Skeletal muscle satellite cell (primary cell): ENCODE measurements around the gene SLC30A9.

Experiments
- H3K27me3 ChIP-seq: 2 replicates; pipeline ENCODE4 v1.7.0; 2013; ENCODE audit warnings: low read length; ENCODE audit not compliant: control insufficient read depth, insufficient read depth
- H3K36me3 ChIP-seq: 2 replicates; pipeline ENCODE4 v1.7.0; 2013; ENCODE audit warnings: mild to moderate bottlenecking, control low read depth, low read length; ENCODE audit not compliant: insufficient read depth
- H3K4me1 ChIP-seq: 2 replicates; pipeline ENCODE4 v1.7.0; 2013; ENCODE audit warnings: low read length; ENCODE audit not compliant: control insufficient read depth, insufficient read depth
- H3K4me2 ChIP-seq: 2 replicates; pipeline ENCODE4 v1.7.0; 2013; ENCODE audit warnings: mild to moderate bottlenecking, low read length
- H3K4me3 ChIP-seq: 2 replicates; pipeline ENCODE4 v1.7.0; 2013; ENCODE audit warnings: low read length
- H3K9ac ChIP-seq: 2 replicates; pipeline ENCODE4 v1.7.0; 2013; ENCODE audit warnings: mild to moderate bottlenecking, low read depth, low read length, moderate library complexity
- H3K9me3 ChIP-seq: replicated peaks from 2 replicates; pipeline ENCODE4 v1.7.0; 2013; ENCODE audit warnings: mild to moderate bottlenecking, control low read depth, low read length

Gene SLC30A9

DNA sequence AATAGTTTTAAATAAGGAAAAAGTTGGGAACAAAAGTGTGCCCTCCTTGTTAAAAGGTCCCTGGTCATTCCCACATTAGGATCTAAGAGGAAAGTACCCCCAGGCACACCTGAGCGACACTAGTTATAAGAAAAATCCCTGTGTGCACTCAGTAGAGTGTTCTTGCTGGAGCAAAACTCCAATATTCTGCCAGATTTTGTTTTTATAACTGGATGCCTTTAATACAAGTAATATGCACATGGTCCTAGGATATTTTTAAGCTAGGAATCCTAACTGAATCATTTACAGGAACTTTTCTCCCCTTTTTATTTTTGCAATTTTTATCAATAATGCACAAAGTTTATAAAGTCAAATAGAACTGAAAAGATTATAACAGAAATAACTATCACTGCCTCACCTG, 93.5 kb downstream of the SLC30A9 start:
- H3K9ac ChIP-seq = no peak overlapping the region
- H3K4me2 ChIP-seq = no peak overlapping the region
- no peaks in the 10 kb centered on the region for H3K9me3 ChIP-seq
- H3K4me3 ChIP-seq = no peak overlapping the region
- H3K27me3 ChIP-seq = no peaks in the 10 kb centered on the region
- H3K4me1 ChIP-seq = no peaks in the 10 kb centered on the region
- peaks cover 27% of the 10 kb centered on the region for H3K36me3 ChIP-seq

DNA sequence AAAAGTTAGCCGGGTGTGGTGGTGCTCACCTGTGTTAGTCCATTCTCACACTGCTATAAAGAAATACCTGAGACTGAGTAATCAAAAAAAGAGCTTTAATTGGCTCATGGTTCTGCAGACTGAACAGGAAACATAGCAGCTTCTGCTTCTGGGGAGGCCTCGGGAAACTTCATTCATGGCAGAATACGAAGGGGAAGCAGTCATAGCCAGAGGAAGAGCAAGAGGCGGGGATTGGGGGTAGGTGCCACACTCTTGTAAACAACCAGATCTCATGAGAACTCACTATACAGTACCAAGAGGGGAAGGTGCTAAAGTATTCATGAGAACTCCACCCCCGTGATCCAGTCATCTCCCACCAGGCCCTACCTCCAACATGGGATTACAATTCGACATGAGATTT, 98.1 kb downstream of the SLC30A9 start:
- H3K9ac ChIP-seq = no peak overlapping the region
- H3K4me1 ChIP-seq = no peaks in the 10 kb centered on the region
- no peaks in the 10 kb centered on the region for H3K9me3 ChIP-seq
- peaks cover 18% of the 10 kb centered on the region for H3K36me3 ChIP-seq
- no peaks in the 10 kb centered on the region for H3K27me3 ChIP-seq
- H3K4me3 ChIP-seq = no peak overlapping the region
- H3K4me2 ChIP-seq = no peak overlapping the region

DNA sequence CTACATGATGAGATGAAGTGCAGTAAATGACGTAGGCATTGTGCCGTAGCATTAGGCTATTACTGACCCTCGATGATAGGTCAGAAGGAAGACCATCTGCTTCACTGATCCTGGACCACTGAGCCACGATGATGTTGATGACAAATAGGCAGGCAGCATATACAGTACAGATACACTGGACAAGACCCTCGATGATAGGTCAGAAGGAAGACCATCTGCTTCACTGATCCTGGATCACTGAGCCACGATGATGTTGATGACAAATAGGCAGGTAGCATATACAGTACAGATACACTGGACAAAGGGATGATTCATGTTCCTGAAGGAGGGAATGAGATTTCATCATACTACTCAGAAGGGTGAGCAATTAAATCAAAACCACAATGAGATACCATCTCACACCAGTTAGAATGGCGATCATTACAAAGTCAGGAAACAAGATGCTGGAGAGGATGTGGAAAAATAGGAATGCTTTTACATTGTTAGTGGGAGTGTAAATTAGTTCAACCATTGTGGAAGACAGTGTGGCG, 111.2 kb downstream of the SLC30A9 start:
- no peaks in the 10 kb centered on the region for H3K36me3 ChIP-seq
- H3K4me2 ChIP-seq = no peak overlapping the region
- no peaks in the 10 kb centered on the region for H3K27me3 ChIP-seq
- no peaks in the 10 kb centered on the region for H3K9me3 ChIP-seq
- no peak overlapping the region for H3K9ac ChIP-seq
- H3K4me1 ChIP-seq = no peaks in the 10 kb centered on the region
- no peak overlapping the region for H3K4me3 ChIP-seq

DNA sequence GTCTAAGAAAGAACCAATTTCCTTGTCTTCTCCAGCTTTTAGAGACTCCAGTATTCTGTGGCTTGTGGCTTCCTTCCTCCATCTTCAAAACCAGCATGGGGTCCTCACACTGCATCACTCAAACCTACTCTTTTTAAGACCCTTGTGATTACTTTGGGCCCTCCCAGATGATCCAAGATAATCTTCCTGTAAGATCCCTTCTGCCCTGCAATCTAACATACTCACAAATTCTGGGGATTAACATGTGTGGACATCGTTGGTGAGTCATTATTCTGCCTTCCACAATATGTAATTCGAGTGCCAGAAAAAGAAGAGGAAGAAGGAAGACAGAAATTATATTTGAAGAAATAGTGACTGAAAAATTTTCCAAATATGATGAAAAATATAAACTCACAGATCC, 114.2 kb downstream of the SLC30A9 start:
- no peaks in the 10 kb centered on the region for H3K4me1 ChIP-seq
- H3K9me3 ChIP-seq = no peaks in the 10 kb centered on the region
- H3K36me3 ChIP-seq = no peaks in the 10 kb centered on the region
- no peaks in the 10 kb centered on the region for H3K27me3 ChIP-seq
- no peak overlapping the region for H3K9ac ChIP-seq
- no peak overlapping the region for H3K4me2 ChIP-seq
- H3K4me3 ChIP-seq = no peak overlapping the region

DNA sequence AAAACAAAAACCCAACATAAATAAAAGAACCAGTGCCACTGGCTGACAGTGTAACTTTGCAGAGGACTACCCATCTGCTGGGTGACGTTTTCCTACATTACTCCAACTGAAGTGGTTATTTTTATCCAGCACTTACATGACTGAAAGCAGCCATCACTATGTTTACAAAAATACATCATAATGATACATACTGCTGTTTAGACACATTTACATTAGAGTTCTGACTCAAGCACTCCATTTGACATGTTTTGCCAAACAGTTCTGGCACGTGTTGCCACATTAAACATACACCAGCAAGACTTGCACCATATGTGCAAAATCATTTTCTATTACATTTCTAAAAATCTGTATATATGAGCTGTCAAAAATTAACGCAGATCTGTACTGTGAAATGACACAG, 122.5 kb downstream of the SLC30A9 start:
- Histone ChIP-seq H3K36me3 (no peaks in the 10 kb centered on the region), H3K9me3 (no peaks in the 10 kb centered on the region), H3K4me1 (no peaks in the 10 kb centered on the region), H3K4me3 (no peak overlapping the region), H3K27me3 (peaks cover 61% of the 10 kb centered on the region), H3K4me2 (no peak overlapping the region), H3K9ac (no peak overlapping the region)

DNA sequence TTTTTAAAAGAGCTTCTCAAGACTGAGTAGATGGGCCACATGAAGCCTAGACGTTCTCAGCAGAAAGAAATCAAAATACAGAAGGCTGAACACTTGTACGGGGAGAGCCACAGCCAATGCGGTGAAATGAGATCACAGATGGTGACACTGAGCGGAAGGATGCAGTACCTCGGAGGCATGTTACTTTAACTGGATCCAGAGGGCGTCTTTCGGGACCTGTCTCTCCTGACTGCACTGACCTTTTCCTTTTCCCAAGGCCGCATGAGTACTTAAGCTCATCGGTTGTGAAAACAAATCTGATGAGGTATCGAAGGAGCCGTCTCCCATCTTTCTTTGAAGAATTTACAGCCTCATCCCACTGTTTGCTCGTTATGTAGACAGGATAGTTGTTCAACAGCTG, 129.6 kb downstream of the SLC30A9 start:
- no peak overlapping the region for H3K4me2 ChIP-seq
- H3K9ac ChIP-seq = no peak overlapping the region
- no peak overlapping the region for H3K4me3 ChIP-seq
- H3K27me3 ChIP-seq = peaks cover 55% of the 10 kb centered on the region
- no peaks in the 10 kb centered on the region for H3K36me3 ChIP-seq
- H3K9me3 ChIP-seq = no peaks in the 10 kb centered on the region
- H3K4me1 ChIP-seq = no peaks in the 10 kb centered on the region

DNA sequence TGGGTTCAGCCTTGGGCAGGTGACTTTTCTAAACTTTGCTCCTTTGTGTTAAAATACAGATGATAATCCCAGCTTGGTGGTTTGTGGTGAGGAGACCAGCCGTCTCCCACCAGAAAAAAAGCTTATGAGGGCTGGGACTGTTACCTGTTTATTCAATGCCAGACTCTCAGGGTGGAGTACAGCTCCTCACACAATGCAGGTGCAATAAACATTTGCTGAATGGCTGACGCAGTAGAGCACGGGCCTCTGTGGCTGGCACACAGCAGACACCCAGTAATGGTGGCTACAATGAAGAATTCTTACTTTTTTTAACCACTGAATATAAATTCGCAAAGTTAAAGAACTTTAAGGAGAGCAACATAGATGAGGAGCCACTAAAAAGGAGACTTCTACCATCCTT, 131.9 kb downstream of the SLC30A9 start:
- Histone ChIP-seq H3K4me2 (no peak overlapping the region), H3K4me1 (no peaks in the 10 kb centered on the region), H3K27me3 (peaks cover 43% of the 10 kb centered on the region), H3K4me3 (no peak overlapping the region), H3K9me3 (no peaks in the 10 kb centered on the region), H3K9ac (no peak overlapping the region), H3K36me3 (no peaks in the 10 kb centered on the region)

DNA sequence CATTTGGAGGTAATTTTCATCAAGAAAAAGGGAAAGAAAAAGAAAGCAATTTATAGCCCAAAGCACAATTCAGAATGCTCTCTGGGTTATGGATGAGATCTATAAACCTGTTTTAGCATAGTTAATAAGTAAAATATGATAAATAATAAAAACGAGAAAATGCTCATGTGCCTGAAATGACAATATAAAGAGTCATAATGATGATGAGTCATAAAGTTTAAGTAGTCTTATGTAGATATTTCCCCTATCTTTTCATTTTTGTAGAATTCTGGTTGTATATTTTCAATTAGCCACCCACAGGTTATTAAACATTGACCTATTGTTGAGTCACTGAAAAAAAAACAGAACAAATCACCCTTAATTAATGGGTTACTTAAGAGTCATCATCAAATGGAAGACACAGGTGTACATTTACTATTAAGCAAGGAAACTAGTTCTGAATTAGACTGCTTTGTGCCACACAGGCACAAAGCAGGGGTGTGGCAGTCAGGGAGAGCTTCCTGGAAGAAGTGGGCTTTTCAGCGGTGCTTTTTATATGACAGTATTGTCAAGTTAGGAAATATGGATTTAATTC, 132.8 kb downstream of the SLC30A9 start:
- no peaks in the 10 kb centered on the region for H3K9me3 ChIP-seq
- no peaks in the 10 kb centered on the region for H3K36me3 ChIP-seq
- H3K4me1 ChIP-seq = no peaks in the 10 kb centered on the region
- H3K4me2 ChIP-seq = no peak overlapping the region
- no peak overlapping the region for H3K4me3 ChIP-seq
- no peak overlapping the region for H3K9ac ChIP-seq
- H3K27me3 ChIP-seq = peaks cover 37% of the 10 kb centered on the region

DNA sequence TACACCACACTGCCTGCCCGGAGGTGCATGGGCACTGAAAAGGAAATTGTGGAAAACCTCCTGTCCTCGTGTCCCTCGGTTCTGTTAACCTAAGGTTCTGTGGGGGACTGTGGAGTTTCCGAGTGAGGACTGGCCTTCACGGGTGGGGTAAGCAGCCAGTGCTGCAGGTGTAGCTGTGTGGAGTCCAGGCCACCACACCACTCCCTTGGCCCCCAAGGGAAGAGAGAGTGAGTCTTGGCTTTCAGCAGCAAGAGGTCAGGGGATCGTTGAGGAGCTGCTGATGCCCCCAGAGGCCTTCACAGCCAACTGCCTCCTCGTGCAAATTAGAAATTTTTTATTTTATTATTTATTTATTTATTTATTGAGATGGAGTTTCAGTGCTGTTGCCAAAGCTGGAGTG, 141.8 kb downstream of the SLC30A9 start:
- Histone ChIP-seq H3K9me3 (no peaks in the 10 kb centered on the region), H3K4me2 (no peak overlapping the region), H3K27me3 (peaks cover 11% of the 10 kb centered on the region), H3K4me3 (no peak overlapping the region), H3K9ac (no peak overlapping the region), H3K36me3 (no peaks in the 10 kb centered on the region), H3K4me1 (no peaks in the 10 kb centered on the region)

DNA sequence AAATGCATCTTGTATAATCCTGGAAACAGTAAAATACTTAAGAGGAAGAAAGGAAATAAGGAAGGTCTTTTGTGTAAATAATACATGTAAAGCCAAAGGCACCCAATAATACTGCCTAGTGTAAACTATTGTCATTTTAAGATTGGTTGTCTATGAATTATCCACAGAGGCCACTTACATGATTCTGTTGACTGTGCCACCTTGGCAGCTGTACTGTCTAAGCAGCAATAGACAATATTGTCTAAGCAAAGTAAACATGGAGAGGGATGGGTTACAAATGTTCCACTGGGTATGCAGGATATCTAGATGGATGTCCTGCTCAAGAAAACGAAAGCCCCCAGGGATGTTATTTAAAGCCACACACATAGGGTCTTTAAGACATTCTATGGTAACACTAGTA, 142.7 kb downstream of the SLC30A9 start:
- Histone ChIP-seq H3K4me2 (no peak overlapping the region), H3K4me3 (no peak overlapping the region), H3K36me3 (no peaks in the 10 kb centered on the region), H3K9me3 (no peaks in the 10 kb centered on the region), H3K27me3 (peaks cover 11% of the 10 kb centered on the region), H3K9ac (no peak overlapping the region), H3K4me1 (no peaks in the 10 kb centered on the region)

DNA sequence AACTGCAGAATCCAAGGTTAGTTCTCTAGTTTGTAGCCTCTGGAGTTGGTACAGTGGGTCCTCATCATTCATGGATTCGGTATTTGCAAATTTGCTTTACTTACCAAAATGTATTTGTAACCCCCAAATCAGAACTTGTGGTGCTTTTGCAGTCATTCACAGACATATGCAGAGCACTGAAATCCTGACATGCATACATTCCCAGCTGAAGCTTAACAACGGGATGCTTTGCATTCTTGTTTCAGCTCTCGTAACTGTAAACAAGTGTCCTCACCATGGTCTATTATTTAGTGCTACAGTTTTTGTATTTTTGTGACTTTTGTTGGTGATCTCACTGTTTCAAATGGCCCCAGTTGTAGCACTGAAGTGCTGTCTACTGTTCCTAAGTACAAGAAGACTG, 146.0 kb downstream of the SLC30A9 start:
- Histone ChIP-seq H3K27me3 (peaks cover 13% of the 10 kb centered on the region), H3K36me3 (no peaks in the 10 kb centered on the region), H3K4me1 (no peaks in the 10 kb centered on the region), H3K4me2 (no peak overlapping the region), H3K4me3 (no peak overlapping the region), H3K9me3 (no peaks in the 10 kb centered on the region), H3K9ac (no peak overlapping the region)
